ENCODE measurements around the gene XAB2. TPM values are rescaled to one million over a fixed set of nuclear protein-coding genes. Genes with fewer than 3 reads are reported as not detected.

The XAB2 gene
- total RNA-seq, 1 experiment from 2014 or later, result 48.0 TPM

- no peaks in the 10 kb centered on the region for H3K9me3 Mint-ChIP-seq
- no peaks in the 10 kb centered on the region for H3K79me1 ChIP-seq (ENCODE audit: insufficient read depth, low read depth, low read length, poor library complexity, severe bottlenecking)
- H2BK20ac ChIP-seq (ENCODE audit: low read depth, low read length, poor library complexity, severe bottlenecking), result no peak overlapping the region
- no peaks in the 10 kb centered on the region for H4K20me1 ChIP-seq (ENCODE audit: control insufficient read depth, insufficient read depth, insufficient read length)
- no peak overlapping the region for H3K23ac ChIP-seq (ENCODE audit: insufficient read length, low read depth, low read length)
- peaks cover 87% of the 10 kb centered on the region for H3K27me3 Mint-ChIP-seq (ENCODE audit: low read depth)
- no peak overlapping the region for H3K4ac ChIP-seq (ENCODE audit: low read depth, low read length)
- no peak overlapping the region for H4K91ac ChIP-seq (ENCODE audit: insufficient read length, low read depth, low read length)
- no peak overlapping the region for H3T11ph ChIP-seq (ENCODE audit: low read length)
- H4K5ac ChIP-seq (ENCODE audit: insufficient read length, low read depth, low read length), result no peak overlapping the region
- no peaks in the 10 kb centered on the region for H3K23me2 ChIP-seq (ENCODE audit: insufficient read length, low read depth, low read length, poor library complexity, severe bottlenecking)
- TF ChIP-seq CTCF (conservative IDR thresholded peaks at IDR 0.05), result no peak
- no peak overlapping the region for H2AK5ac ChIP-seq (ENCODE audit: insufficient read length, low read length)
- no peak overlapping the region for H3K4me3 Mint-ChIP-seq
- no peak overlapping the region for H2BK12ac ChIP-seq (ENCODE audit: insufficient read length, low read depth, low read length)
- H3K9me3 ChIP-seq (ENCODE audit: control insufficient read depth, low read depth, low read length), result no peaks in the 10 kb centered on the region
- no peak overlapping the region for H3K27ac ChIP-seq (ENCODE audit: insufficient read length, low read depth, low read length)
- no peak overlapping the region for H2BK5ac ChIP-seq (ENCODE audit: insufficient read length, low read length)
- H3K79me2 ChIP-seq (ENCODE audit: insufficient read depth, low read length), result no peaks in the 10 kb centered on the region
- no peak overlapping the region for H3K9ac ChIP-seq (ENCODE audit: extremely low read depth, insufficient read length, low read length)
- no peak overlapping the region for H3K14ac ChIP-seq (ENCODE audit: insufficient read depth, low read length)
- H4K8ac ChIP-seq (replicated peaks; ENCODE audit: insufficient read length, low read depth, low read length), result no peak overlapping the region
- H3K36me3 Mint-ChIP-seq (ENCODE audit: insufficient read depth in 1 of 3, low read depth in 3 of 3), result no peaks in the 10 kb centered on the region
- no peak overlapping the region for H2AFZ ChIP-seq (ENCODE audit: low read length)
- no peak overlapping the region for H3K4me2 ChIP-seq (ENCODE audit: insufficient read depth, insufficient read length, low read length)
- no peaks in the 10 kb centered on the region for H3K4me1 ChIP-seq (ENCODE audit: insufficient read depth, low read length)
- H3K56ac ChIP-seq (ENCODE audit: insufficient read length, low read depth, low read length), result no peak overlapping the region
- H2BK120ac ChIP-seq (ENCODE audit: low read depth, low read length, poor library complexity, severe bottlenecking), result no peak overlapping the region
- H3K27ac Mint-ChIP-seq, result no peak overlapping the region; a peak in 1 of 7 replicates
- no peak for DNase-seq
- no peak overlapping the region for H2BK15ac ChIP-seq (ENCODE audit: low read depth, low read length)
- 0 out of 4 replicates have a peak, but pooled peaks cover 0 to 3% of the 10 kb centered on the region in 2 experiments for H3K4me1 Mint-ChIP-seq
- H3K18ac ChIP-seq (ENCODE audit: insufficient read length, low read depth, low read length), result no peak overlapping the region
- H3K27me3 ChIP-seq (ENCODE audit: insufficient read depth, low read length), result no peaks in the 10 kb centered on the region; the same call in 1 of the 2 replicates
- WGBS (ENCODE audit: extremely low coverage, insufficient read length, low lambda C conversion rate), result no CpG with 5 or more reads among the region's 9 CpGs
Observed at GRCh38 chr19:7658219-7658686, 28.9 kb upstream of the XAB2 start.

All from H9 (cell line).